ENCODE results near the gene SHC3.
"Not testable (repeated sequence)": the region's sequence is repeated elsewhere in the genome, so short reads cannot be mapped to it uniquely, and the experiment has no call there.

Gene SHC3

GRCh38 chr9:89219637-89220036 lies 41.0 kb upstream of the SHC3 start:
- TF ChIP-seq CTCF (IDR thresholded peaks at IDR 0.05; ENCODE audit: control extremely low read depth, extremely low read depth, low read depth, missing control alignments): no peak
- ChIA-PET POLR2A (no interaction called here), CTCF (no interaction called here)
- no peak for DNase-seq (ENCODE audit: extremely low spot score)

DNA sequence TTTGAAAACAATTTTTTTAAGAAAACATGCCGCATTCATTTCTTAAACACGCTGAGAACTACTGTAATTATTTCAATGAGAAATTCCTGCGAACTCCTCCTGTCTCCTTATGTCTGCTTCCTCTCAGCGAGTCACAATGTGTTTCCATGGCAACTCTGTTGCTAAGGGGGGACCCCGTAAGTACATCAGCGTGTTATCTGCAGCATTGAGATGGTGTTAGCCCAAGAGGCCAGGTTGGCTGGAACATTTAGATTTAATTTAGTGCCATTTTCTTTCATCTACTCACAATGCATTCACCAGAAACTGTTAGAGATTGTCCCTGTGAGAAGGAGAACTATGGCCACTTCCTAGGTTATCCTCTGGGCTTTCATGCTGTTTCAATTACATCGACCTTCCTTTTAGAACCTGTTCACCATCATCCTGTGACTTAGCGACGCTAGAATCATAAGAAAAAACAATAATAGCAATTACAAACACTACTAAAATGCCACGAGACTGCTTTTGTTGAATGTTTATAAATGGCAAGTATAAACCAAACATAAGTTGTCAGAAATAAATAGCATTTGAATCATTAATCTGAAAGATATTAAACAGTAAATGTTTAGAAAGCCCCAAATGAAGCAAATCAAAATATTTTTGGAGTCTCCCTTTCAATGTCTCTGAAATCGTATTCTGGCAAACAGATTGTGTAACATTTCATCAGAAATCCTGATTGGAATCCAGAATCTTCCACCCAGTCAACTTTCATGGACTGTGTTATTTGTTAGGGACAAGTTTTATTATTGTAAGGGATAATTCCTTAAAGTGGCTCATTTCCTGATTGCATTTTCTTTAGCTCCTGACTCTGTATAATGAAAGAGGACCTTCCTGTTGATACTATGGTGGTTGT lies 39.7 kb upstream of the SHC3 start:
- no peak for DNase-seq (ENCODE audit: extremely low spot score)
- ChIA-PET CTCF (interaction anchor here (1.1 kb wide), 1 partner anchor 14 kb away, joined by 4 read pairs; no protein-coding TSS in a partner anchor), POLR2A (no interaction called here)
- no peak for TF ChIP-seq CTCF (IDR thresholded peaks at IDR 0.05; ENCODE audit: control extremely low read depth, extremely low read depth, low read depth, missing control alignments)

DNA sequence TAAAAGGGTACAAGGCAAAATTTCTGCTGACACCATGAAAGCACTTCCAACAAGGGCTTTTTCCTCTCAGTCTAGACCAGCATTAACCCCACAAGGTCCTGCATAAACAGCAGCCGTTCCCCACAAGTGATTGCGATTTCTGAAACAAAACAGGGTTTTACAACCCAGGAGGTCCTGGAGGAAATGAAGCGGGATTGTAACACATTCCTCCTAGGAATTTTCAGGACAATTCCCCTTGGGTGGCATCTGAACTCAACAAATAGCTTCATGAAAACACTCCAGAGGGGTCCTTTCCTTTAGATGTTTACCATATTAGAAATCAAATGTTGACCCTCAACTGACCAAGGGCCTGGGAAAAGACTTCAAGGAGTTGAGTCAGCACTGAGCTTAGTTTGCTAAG lies 36.7 kb upstream of the SHC3 start:
- ChIA-PET POLR2A (no interaction called here), CTCF (no interaction called here)
- TF ChIP-seq CTCF (IDR thresholded peaks at IDR 0.05; ENCODE audit: control extremely low read depth, extremely low read depth, low read depth, missing control alignments): no peak
- DNase-seq (ENCODE audit: extremely low spot score): no peak

DNA sequence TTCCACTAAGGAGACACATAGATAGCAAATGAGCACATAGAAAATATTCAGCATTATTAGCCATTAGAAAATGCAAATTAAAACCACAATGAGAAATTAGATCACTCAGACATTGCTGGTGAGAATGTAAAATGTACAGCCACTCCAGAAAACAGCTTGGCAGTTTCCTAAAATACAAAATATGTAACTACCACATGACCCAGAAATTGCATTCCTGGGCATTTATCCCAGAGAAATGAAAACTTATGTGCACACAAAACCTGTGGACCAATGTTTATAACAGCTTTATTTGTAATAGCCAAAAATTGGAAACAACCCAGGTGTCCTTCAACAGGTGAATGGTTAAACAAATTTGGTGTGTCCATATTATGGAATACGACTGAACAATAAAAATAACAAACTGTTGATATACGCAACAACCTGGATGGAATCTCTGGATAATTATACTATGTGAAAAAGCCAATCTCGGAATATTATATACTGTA lies 34.8 kb upstream of the SHC3 start:
- DNase-seq (ENCODE audit: extremely low spot score): no peak
- ChIA-PET CTCF (no interaction called here), POLR2A (no interaction called here)
- no peak for TF ChIP-seq CTCF (IDR thresholded peaks at IDR 0.05; ENCODE audit: control extremely low read depth, extremely low read depth, low read depth, missing control alignments)

GRCh38 chr9:89212171-89212570 lies 33.6 kb upstream of the SHC3 start:
- CTCF ChIA-PET: no interaction called here
- no peak for TF ChIP-seq CTCF (IDR thresholded peaks at IDR 0.05; ENCODE audit: control extremely low read depth, extremely low read depth, low read depth, missing control alignments)

DNA sequence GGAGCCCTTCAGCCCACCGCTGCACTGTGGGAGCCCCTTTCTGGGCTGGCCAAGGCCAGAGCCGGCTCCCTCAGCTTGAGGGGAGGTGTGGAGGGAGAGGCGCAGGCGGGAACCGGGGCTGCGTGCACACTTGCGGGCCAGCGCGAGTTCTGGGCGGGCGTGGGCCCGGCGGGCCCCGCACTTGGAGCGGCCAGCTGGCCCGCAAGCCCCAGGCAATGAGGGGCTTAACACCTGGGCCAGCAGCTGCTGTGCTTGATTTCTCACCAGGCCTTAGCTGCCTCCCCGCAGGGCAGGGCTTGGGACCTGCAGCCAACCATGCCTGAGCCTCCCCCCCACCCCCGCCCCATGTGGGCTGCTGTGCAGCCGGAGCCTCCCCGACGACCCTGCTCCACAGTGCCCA lies 30.7 kb upstream of the SHC3 start:
- DNase-seq (ENCODE audit: extremely low spot score); POLR2A ChIA-PET; CTCF ChIA-PET: not testable (repeated sequence)

More at GRCh38 chr9:89212171-89212570, 33.6 kb upstream of the SHC3 start:
- DNase-seq (ENCODE audit: extremely low spot score): no peak
- POLR2A ChIA-PET: no interaction called here

DNA sequence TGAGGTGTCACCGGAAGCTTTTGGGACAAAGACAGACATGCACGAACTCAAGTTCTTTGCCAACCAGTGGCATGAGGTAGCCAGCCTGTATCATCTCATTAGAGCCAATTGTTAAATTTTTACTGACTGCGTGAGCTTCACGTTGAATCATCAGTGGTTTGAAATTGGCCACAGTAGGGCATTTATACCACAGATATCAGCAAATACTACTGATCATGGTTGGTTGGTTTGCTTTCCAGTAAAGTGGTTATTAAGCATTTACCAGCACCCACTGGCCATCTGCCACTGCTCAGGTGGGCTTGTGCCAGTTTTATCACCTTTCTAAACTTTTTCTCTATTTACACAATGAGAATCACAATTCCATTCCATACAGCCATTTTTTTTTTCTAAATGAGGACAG lies 28.4 kb upstream of the SHC3 start:
- ChIA-PET POLR2A (no interaction called here), CTCF (no interaction called here)
- no peak for DNase-seq (ENCODE audit: extremely low spot score)
- TF ChIP-seq CTCF (IDR thresholded peaks at IDR 0.05; ENCODE audit: control extremely low read depth, extremely low read depth, low read depth, missing control alignments): no peak
